Colonic mucosa (tissue), 4 donors: Measurements from ENCODE around the gene ANKRD40CL. TPM values are rescaled to one million over a fixed set of nuclear protein-coding genes. Genes with fewer than 3 reads are reported as not detected.

ENCODE experiments used
- DNase-seq: peaks from one replicate; pipeline ENCODE4 v3.0.0-alpha.2; 2020
- H3K27ac ChIP-seq: fragments of 200-600 bp; one replicate; pipeline ENCODE4 v1.8.0; 2021
- H3K27me3 ChIP-seq: fragments of 200-600 bp; one replicate; pipeline ENCODE4 v1.8.0; 2021
- H3K36me3 ChIP-seq: fragments of 200-600 bp; one replicate; pipeline ENCODE4 v1.8.0; 2021
- H3K4me1 ChIP-seq: fragments of 200-600 bp; one replicate; pipeline ENCODE4 v1.8.0; 2021; ENCODE audit warnings: mild to moderate bottlenecking
- H3K4me3 ChIP-seq: fragments of 200-600 bp; one replicate; pipeline ENCODE4 v1.8.0; 2021
- H3K9ac ChIP-seq, 2 donors: one replicate each; pipeline ENCODE4 v1.7.0; 2013; ENCODE audit warnings: control low read depth in 2 of 2, low read depth in 2 of 2, low read length in 2 of 2
- H3K9me3 ChIP-seq: fragments of 200-600 bp; one replicate; pipeline ENCODE4 v1.8.0; 2021
- intact Hi-C: fragments of 100-400 bp; cut with DNase I; formaldehyde crosslinking; loops from one replicate; pipeline ENCODE4 v1.14.1; 2022
- total RNA-seq, 2 donors: library from RNA; stranded (reverse); fragmentation: NEBNext Ultra II Directional in 1 of 2; extraction: Animal tissue kit (Norgen Biotek cat#: 25700) in 1 of 2; gene quantifications; one replicate each; pipeline ENCODE4 v1.2.1, GENCODE V29; 2021
- TF ChIP-seq, protein P1 (sequence below): fragments of 200-600 bp; IDR thresholded peaks from one replicate; pipeline ENCODE4 v1.8.0; 2022; ENCODE audit warnings: antibody characterized with exemption, mild to moderate bottlenecking
- donor health status: healthy.
- donor health status: DM: no; HTN: no; CAD: no.
- donor health status: DM: no; HTN: no; CAD: no.

ANKRD40CL gene, protein sequence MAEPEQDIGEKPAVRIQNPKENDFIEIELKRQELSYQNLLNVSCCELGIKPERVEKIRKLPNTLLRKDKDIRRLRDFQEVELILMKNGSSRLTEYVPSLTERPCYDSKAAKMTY
- 10 to 100 TPM; 44.9 to 54.5 TPM for total RNA-seq

DNA sequence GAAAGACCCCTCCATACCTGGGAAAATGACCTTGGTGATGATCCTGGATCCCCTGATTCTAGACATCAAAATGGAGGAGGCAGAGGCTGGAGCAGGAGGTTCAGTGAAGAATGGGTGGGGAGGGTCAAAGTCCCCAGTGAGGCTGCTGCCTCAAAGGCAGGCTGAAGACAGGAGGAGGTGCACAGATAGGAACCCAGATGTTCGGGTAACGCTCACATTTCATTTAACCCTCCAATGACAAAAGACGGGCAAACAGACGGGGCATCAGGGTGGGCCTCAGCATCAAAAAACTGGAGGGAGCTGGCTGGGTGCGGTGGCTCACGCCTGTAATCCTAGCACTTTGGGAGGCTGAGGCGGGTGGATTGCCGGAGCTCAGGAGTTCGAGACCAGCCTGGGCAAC lies at the start of gene ANKRD40CL:
Gene ANKRD40CL (minus strand): TSS at position 73 of the 400 bp plus-strand sequence. CDS start 605 bp downstream, outside the sequence.
- TF ChIP-seq, protein P1, sequence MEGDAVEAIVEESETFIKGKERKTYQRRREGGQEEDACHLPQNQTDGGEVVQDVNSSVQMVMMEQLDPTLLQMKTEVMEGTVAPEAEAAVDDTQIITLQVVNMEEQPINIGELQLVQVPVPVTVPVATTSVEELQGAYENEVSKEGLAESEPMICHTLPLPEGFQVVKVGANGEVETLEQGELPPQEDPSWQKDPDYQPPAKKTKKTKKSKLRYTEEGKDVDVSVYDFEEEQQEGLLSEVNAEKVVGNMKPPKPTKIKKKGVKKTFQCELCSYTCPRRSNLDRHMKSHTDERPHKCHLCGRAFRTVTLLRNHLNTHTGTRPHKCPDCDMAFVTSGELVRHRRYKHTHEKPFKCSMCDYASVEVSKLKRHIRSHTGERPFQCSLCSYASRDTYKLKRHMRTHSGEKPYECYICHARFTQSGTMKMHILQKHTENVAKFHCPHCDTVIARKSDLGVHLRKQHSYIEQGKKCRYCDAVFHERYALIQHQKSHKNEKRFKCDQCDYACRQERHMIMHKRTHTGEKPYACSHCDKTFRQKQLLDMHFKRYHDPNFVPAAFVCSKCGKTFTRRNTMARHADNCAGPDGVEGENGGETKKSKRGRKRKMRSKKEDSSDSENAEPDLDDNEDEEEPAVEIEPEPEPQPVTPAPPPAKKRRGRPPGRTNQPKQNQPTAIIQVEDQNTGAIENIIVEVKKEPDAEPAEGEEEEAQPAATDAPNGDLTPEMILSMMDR = no peak
- no peaks in the 10 kb centered on the region for H3K36me3 ChIP-seq
- H3K27me3 ChIP-seq = no peaks in the 10 kb centered on the region
- H3K4me1 ChIP-seq = peaks cover 8% of the 10 kb centered on the region
- no peaks in the 10 kb centered on the region for H3K9me3 ChIP-seq
- peak; percentile 77 for DNase-seq
- peak within 1 kb of the TSS; percentile 13 for H3K4me3 ChIP-seq
- intact Hi-C loops = loop anchor here (5.0 kb wide), 1 partner anchor 45 kb away; no protein-coding TSS in a partner anchor
- peak within 1 kb of the TSS; percentile 83 for H3K27ac ChIP-seq
- H3K9ac ChIP-seq = peak within 1 kb of the TSS; percentile 40 to 93

DNA sequence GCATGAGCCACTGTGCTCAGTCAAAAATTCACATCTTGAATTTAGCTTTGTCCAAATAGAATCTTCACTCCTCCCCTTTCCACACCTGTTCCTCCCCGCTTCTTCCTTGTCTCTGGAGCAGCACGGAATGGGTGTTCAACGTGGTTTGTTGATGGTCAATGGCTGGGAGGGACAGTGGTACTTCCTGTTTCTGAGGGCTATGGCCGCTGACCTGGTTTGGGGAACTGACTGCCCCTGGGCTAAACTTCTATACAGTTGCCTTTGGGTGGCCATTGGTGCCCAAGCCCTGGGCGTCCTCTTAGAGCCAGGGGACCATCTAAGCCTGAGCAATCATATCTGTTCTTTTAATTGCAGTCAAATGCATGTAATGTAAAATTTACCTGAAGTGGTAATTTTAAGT lies 49.0 kb upstream of the ANKRD40CL start:
- Histone ChIP-seq H3K9ac (no peak overlapping the region), H3K27ac (no peak overlapping the region), H3K27me3 (no peaks in the 10 kb centered on the region), H3K9me3 (no peaks in the 10 kb centered on the region), H3K4me3 (no peak overlapping the region), H3K36me3 (no peaks in the 10 kb centered on the region), H3K4me1 (no peaks in the 10 kb centered on the region)
- TF ChIP-seq, protein P1 = no peak
- intact Hi-C loops = no loop called here
- DNase-seq = no peak

DNA sequence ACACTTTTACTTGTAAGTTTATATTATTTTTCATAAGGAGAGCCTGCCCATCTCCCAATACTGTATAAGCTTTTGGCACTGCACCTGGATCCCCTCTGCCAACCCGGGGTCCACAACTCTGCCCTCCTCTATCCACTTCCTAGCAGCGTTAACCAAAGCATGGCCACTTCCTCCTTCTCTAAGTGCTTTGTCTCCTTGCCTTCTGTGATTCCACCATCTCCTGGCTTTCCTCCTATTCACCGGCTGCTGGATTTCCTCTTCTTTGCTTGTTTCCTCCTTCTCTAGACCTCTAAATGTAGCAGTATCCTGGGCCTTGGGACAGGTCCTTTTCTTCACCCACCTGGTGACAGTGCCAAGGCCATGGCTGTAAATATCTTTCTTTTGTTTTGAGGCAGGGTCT lies 48.1 kb upstream of the ANKRD40CL start:
- TF ChIP-seq, protein P1 = no peak

DNA sequence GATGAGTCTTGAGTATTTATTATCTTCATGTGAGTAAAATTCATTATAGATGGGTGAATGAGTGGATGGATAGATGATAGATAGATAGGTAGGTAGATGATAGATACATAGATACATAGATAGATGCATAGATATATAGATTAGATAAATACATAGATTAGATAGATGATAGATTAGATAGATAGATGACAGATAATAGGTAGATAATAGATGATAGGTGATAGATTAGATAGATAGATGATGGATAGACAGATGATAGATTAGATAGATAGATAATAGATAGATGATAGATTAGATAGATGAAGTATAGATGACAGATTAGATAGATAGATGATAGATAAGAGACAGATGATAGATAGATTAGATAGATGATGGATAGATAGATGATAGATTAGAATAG lies 46.3 kb upstream of the ANKRD40CL start:
- Histone ChIP-seq H3K4me3 (no peak overlapping the region), H3K27ac (no peak overlapping the region), H3K9me3 (no peaks in the 10 kb centered on the region), H3K36me3 (no peaks in the 10 kb centered on the region), H3K9ac (no peak overlapping the region), H3K27me3 (no peaks in the 10 kb centered on the region), H3K4me1 (no peaks in the 10 kb centered on the region)
- TF ChIP-seq, protein P1 = no peak
- intact Hi-C loops = no loop called here
- no peak for DNase-seq

More for the DNA sequence above, 48.1 kb upstream of the ANKRD40CL start:
- Histone ChIP-seq H3K4me1 (no peaks in the 10 kb centered on the region), H3K27ac (no peak overlapping the region), H3K27me3 (no peaks in the 10 kb centered on the region), H3K9me3 (no peaks in the 10 kb centered on the region), H3K9ac (no peak overlapping the region), H3K4me3 (no peak overlapping the region), H3K36me3 (no peaks in the 10 kb centered on the region)
- DNase-seq = no peak
- intact Hi-C loops = no loop called here

DNA sequence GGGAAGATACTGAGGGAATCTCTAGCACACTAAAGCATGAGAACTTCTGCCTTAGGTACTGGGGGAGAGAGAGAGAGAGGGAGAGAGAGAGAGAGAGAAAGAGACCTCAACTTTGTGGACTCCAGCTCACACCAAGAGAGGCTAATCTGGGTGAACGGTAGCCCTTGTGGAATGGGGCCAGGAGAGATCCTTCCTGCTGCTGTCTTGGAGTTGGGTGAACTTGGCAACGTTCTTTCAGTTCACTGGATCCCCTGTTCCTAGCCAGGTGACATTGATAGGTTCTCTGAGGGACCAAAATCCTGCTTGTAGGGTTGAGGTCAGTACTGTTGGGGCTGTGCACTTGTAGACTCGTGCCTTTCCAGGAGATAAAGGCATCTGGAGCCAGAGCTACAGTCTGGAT lies 41.6 kb upstream of the ANKRD40CL start:
- no peaks in the 10 kb centered on the region for H3K36me3 ChIP-seq
- H3K4me3 ChIP-seq = no peak overlapping the region
- no peak for DNase-seq
- no peak overlapping the region for H3K27ac ChIP-seq
- TF ChIP-seq, protein P1 = no peak
- no peak overlapping the region for H3K9ac ChIP-seq
- no peaks in the 10 kb centered on the region for H3K4me1 ChIP-seq
- intact Hi-C loops = no loop called here
- H3K27me3 ChIP-seq = no peaks in the 10 kb centered on the region
- H3K9me3 ChIP-seq = no peaks in the 10 kb centered on the region
